RWPE1 (cell line): Measurements from ENCODE around the gene GABRG3.

Experiments used
- CTCF ChIA-PET: fragments of 350-600 bp; sonication (Branson Sonifier 250); formaldehyde crosslinking; extraction: SDS; loops from one replicate; lab custom pipeline; 2021; lab: Yijun Ruan, JAX
- POLR2A ChIA-PET: fragments of 400-600 bp; formaldehyde crosslinking; extraction: SDS; loops from one replicate; lab custom pipeline; 2020; ENCODE audit warnings: antibody characterized with exemption; ENCODE audit not compliant: low non-redundant PET; lab: Yijun Ruan, JAX
- DNase-seq: peaks from one replicate; pipeline ENCODE4 v3.0.0; 2012; ENCODE audit warnings: low spot score
- H3K27ac ChIP-seq: fragments of 450-650 bp; 2 replicates; pipeline ENCODE4 v1.5.1; 2017
- TF ChIP-seq, protein P1 (sequence below): fragments of 450-650 bp; conservative IDR thresholded peaks from 2 replicates; pipeline ENCODE4 v1.5.1; 2017; ENCODE audit warnings: low read depth, mild to moderate bottlenecking

Gene GABRG3

DNA sequence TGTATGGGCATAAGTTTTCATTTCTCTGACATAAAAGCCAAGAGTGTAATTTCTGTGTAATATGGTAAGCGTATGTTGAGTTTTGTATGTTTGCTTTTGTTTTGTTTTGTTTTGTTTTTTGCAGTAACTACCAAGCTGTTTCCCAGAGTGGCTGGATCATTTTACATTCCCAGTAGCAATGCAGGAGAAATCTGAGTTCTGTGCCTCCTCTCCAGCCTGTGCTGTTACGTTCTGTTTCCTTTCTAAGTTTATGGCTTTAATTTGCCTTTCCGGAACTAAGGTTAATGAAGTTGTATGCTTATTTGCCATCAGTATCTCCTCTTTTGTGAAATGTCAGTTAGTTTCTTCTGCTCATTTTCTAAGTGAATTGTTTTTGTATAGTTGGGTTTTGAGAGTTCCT lies 307.8 kb downstream of the GABRG3 start:
- POLR2A ChIA-PET, result no interaction called here
- no peak for DNase-seq
- H3K27ac ChIP-seq, result no peak overlapping the region
- CTCF ChIA-PET, result no interaction called here
- TF ChIP-seq, protein P1, sequence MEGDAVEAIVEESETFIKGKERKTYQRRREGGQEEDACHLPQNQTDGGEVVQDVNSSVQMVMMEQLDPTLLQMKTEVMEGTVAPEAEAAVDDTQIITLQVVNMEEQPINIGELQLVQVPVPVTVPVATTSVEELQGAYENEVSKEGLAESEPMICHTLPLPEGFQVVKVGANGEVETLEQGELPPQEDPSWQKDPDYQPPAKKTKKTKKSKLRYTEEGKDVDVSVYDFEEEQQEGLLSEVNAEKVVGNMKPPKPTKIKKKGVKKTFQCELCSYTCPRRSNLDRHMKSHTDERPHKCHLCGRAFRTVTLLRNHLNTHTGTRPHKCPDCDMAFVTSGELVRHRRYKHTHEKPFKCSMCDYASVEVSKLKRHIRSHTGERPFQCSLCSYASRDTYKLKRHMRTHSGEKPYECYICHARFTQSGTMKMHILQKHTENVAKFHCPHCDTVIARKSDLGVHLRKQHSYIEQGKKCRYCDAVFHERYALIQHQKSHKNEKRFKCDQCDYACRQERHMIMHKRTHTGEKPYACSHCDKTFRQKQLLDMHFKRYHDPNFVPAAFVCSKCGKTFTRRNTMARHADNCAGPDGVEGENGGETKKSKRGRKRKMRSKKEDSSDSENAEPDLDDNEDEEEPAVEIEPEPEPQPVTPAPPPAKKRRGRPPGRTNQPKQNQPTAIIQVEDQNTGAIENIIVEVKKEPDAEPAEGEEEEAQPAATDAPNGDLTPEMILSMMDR, result no peak

DNA sequence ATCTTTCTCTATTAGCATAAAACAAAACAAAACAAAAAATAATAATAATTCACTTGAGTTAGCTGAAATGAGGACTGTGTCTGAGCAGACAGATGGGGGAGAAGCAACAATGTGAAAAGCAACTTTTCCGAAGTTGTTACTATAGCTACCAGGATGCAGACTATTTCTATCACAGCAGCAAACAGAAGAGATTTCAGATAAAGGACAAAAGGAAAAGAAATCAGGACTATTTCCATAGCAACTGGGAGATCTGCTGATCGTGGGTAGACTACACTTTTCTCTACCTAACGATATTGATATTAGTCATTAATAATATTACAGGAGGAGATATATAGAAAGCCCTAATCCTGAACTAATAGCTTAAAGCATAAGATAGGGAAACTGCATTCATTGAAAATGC lies 321.7 kb downstream of the GABRG3 start:
- ChIA-PET CTCF (no interaction called here), POLR2A (no interaction called here)
- TF ChIP-seq, protein P1, result no peak
- H3K27ac ChIP-seq, result no peak overlapping the region
- no peak for DNase-seq

DNA sequence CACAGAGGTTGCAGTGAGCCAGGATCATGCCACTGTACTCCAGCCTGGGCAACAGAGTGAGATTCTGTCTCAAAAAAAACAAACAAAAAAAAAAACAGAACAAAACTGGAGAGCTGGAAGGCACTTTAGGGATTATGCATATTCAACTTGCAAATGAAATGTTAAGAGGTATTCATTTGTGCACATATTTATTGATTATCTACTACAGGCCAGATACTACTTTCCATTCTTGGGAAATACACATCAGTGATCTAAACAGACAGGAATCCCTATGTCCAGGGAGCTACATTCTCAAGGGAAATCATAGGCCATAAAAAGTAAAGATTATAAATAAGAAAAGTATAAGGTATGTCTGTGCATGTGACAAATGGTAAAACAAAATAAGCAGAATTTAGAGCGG lies 322.6 kb downstream of the GABRG3 start:
- TF ChIP-seq, protein P1, result no peak
- ChIA-PET POLR2A (no interaction called here), CTCF (interaction anchor here (0.7 kb wide), 1 partner anchor 1359 kb away, joined by 3 read pairs; no protein-coding TSS in a partner anchor)

DNA sequence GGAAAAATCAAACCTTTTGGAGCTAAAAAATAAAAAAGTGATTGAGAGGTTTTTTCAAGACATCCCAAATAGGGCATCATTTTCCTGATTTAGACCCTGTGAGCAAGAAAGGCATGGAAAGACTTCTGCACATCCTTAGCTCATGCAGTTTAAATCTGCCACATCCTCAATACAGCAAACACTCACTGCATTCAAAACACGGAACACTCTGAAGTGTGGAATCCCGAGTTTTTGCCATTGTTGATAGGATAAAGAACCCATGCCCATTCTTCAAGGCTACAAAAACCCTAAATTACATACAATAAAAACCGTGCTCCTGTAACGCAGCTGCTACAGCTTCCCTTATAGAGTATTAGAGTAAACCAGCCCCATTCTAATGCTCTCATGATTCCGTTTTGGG lies 346.8 kb downstream of the GABRG3 start:
- DNase-seq, result no peak
- TF ChIP-seq, protein P1, result no peak
- H3K27ac ChIP-seq, result no peak overlapping the region
- CTCF ChIA-PET, result no interaction called here
- POLR2A ChIA-PET, result no interaction called here

More for the DNA sequence above, 322.6 kb downstream of the GABRG3 start:
- H3K27ac ChIP-seq, result no peak overlapping the region
- DNase-seq, result no peak

DNA sequence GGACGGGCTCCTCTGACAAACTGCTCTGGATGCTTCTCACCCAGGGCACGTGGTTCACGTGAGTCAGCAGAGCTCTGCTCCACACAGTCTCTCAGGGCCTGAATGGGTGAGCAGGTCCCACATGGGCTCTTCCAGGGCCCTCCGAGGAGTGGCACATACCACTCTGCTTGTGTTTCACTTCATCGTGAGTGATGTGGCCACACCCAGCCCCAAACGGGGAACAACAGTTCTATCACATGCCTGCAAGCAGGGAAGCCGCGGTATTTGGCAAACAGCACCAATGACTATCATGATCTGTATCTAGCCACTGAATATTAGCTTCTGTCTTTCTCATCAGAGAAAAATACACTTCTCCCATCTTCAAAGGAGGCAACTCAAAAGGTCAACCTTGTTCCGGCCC lies 352.8 kb downstream of the GABRG3 start:
- DNase-seq, result no peak
- no peak overlapping the region for H3K27ac ChIP-seq
- ChIA-PET POLR2A (no interaction called here), CTCF (no interaction called here)
- TF ChIP-seq, protein P1, result no peak

DNA sequence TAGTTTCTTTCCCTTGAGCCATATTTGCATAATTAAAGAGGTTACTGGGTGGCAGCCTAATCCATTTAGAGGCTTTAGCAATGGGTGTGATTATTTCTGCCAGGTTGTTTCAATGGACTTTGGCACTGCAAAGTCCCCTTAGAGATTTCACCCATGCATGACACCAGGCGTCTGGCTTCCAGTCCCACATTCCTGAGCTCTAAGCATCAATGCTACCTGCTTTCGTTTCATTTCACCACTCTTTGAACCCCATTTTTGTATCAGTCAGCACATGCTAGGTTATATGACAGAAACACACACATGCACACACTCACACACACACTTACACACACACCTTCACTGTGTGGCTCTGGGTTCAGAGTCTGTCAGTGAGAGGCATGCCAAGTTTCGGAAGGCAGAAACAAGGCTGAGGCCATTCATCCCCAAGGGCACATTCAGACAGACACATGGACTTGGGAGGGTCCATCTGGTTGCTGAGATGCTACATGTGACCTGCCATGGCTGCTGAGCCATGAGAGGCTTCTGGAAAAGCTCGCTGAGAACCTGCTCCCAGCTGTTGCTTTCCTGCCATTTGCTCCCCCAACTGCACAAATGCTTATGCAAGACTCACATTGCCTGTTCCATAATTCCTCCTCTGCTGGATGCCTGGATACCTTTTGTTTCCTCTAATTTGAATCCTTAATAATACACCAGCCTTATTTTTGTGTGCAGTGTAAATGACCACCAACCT lies 354.1 kb downstream of the GABRG3 start:
- DNase-seq, result no peak
- CTCF ChIA-PET, result no interaction called here
- TF ChIP-seq, protein P1, result no peak
- no peak overlapping the region for H3K27ac ChIP-seq
- POLR2A ChIA-PET, result no interaction called here
